ENCODE measurements around the gene CLIC5.

The CLIC5 gene

GRCh38 chr6:45881705-45882467 is 133.8 kb downstream of the CLIC5 start:
- no peak for DNase-seq

DNA sequence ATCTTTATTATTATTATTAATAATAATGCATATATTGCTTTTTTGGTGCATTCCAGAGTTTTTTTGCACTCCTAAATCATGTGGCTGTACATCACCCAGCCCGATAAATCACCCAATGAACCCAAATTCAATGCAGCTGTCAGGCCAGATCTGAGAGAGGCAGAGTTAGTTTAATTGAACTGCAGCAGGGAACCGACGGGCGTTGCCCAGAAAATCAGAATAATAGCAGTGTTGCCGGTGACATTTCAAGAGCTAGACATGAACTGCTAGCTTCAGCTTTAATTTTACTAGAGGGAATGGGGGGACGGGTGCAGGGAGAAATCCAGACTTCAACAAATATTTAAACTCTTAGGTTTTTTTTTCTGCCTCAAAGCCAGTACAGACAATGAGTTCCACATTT is 135.0 kb downstream of the CLIC5 start:
- no peak for DNase-seq

- DNase-seq = no peak
Measured at GRCh38 chr6:45880159-45880558, 135.5 kb downstream of the CLIC5 start.

DNA sequence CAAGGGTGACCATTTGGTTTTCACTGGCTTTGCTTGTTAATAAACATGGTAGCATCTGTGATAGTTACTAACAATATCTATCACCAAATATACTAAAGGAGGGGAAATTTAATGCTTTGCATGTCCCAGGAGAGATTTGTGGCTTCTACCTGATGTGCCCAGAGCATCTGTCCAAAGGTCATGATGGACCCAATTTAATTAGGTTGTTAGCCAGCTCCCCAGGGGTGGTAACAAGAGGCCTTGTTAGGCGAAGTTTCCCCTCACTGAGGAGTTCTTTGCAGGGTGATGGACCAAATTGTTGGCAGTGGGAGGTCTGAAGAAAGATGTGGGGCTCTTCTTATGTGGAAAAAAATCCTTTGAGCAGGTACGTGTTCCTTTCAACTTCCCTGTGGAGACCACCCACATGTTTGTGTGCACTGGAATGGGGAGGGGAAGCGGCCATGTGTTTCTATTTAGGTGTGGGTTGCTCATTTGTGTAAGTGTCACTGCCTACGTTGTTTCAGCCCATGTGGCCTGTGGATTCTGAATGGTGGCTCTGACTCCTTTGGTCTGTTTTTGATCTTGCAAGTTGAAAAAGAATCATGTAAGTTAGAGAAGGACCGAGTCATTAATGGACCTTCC is 137.6 kb downstream of the CLIC5 start:
- no peak for DNase-seq

- DNase-seq = no peak
Measured at GRCh38 chr6:45872827-45873365, 142.8 kb downstream of the CLIC5 start.

GRCh38 chr6:45870531-45870930 is 145.1 kb downstream of the CLIC5 start:
- DNase-seq = no peak

DNA sequence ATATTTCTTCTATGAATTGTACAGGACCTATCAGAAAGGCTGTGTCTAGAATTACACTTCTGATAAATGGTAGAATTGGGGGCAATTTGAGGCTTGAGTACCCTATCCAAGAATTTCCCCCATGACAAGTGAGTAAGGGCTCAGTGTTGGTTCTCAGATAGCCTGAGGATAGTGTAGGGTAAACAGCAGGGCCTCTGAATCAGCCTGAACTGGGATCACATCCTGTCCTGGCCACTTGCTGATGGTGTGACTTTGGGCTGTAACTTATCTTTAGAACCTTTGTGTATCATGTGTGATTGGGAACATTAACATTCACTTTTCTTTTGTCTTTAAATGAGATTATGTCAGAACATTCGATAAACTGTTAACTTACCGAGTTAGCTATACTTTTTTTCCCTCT is 151.0 kb downstream of the CLIC5 start:
- DNase-seq = no peak

DNA sequence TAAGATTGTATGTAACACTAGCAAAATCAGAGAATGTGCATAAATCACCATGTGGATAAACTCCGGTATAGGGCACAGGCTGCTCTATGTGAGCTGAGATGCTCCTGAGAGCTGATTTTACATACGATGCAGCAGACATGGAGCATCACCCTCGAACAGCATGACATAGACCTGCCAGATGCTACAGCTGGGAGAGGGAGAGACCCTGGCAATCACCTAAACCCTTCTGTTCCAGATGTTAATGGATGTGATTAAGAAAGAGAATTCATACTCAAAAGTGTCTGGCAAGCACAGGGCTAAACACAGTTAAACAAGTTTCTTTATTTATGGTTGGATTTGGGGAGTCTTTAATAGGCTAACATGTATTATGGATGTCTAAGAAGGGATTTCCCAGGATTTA is 157.0 kb downstream of the CLIC5 start:
- no peak for DNase-seq

GRCh38 chr6:45857827-45858226 is 157.8 kb downstream of the CLIC5 start:
- no peak for DNase-seq

DNA sequence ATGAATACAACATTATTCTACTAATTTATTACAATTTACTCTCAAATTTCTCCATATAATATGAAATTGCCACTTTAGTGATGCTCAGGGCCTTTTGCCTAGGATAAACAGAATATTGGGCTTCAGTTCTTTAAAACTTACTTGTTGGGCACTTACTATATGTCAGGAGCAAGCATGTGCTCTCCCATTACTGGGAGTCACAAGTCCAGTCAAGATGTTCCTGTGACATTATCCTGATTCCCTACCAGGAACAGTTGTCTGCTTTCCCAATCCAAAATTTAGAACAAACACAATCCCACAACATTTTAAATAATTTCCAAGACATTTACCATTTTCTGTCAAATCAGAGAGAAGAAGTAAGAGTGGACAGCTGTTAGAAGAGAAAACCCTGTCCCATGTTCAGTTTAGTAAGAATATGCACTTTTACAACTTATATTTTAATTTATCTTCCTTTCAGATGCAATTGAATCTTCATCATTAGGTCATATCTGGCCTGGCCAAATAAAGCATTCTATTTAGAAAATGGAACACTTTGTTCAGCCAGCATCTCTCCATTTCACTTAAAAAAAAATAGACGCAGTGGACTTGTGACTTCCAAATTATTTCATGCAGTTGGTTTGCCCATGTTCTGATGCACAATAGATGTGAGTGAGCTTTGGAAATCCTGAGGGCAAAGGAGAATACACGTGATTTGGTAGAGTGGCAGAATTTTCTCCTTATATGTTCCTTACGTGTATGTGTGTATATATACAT is 159.8 kb downstream of the CLIC5 start:
- DNase-seq = no peak

DNA sequence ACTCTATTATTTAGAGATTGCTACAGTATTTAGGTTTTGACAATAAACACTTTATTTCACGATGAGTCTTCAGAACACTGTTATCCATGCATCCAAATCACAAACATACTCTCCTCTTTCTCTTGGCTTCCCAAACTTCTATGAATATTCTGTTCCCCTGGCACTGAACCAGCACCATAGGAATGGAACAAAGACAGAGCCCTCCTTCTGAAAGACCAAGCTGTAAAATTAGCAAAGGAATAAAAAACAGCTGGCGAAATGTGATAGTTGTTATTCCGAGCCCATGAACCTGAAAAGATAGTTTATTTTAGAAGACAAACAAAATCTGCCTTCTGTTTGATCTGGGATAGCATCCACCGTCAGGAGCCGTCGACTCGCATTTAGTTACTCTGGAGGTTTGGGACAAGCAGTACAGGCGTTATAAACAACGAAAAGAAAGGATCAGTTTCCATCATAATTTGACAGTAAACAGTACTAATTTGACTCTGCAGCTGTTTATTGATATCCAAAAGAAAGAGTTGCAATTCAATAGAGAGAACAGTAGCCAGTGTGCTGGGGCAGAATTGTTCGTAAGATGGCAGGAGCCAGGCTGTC is 161.4 kb downstream of the CLIC5 start:
- no peak for DNase-seq

DNA sequence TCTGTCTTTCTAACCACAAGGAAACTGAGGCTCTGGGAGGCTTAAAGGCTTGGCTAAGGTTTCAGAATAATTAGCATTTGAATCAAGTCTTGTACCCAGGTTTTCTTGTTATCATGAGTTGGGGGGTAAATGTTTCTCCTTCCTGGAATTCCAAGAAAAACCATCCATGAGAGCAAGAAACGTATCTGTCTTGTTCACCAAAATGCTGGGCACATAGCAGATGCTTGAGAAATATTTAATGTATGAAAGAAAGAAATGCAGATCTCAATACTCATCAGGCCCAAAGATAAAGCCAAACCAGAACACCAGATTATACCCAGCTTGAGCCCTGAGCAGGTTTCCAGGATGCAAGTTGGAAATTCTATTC is 164.6 kb downstream of the CLIC5 start:
- no peak for DNase-seq

DNA sequence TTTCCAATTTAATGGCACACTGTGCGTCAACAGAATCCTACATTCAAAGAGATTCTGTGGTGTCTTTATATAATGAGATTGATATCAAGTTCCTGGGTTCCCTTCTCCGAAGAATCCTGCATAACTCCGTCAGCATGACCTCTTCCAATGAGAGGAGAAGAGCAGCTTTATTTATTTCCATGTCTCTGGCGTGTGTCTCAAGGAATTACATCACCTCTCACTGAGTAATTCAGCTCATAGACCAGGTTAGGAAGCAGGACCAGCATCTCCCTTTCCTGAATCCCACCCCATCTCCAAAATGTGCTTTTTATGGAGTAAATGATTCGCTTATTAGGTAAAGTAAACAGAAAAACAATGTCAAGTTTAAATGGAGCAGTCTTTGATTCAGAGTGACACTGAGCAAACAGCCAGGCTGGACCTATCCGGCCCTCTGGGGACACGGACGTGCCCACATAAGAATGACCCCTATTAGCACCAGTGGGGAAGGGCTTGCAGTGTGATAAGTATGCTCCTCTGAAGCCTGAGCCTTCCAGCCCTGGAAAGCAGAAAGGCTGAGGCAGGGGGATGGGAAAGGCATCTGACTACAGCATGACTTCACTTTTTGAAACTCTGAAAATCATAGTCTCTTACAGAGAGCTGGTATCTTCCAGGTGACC is 165.2 kb downstream of the CLIC5 start:
- no peak for DNase-seq

- DNase-seq = no peak
Measured at GRCh38 chr6:45845567-45845966, 170.1 kb downstream of the CLIC5 start.

- DNase-seq = no peak
Measured at GRCh38 chr6:45844986-45845385, 170.7 kb downstream of the CLIC5 start.

GRCh38 chr6:45843848-45844521 is 171.7 kb downstream of the CLIC5 start:
- DNase-seq = no peak

- no peak for DNase-seq
Measured at GRCh38 chr6:45841062-45841461, 174.6 kb downstream of the CLIC5 start.

DNA sequence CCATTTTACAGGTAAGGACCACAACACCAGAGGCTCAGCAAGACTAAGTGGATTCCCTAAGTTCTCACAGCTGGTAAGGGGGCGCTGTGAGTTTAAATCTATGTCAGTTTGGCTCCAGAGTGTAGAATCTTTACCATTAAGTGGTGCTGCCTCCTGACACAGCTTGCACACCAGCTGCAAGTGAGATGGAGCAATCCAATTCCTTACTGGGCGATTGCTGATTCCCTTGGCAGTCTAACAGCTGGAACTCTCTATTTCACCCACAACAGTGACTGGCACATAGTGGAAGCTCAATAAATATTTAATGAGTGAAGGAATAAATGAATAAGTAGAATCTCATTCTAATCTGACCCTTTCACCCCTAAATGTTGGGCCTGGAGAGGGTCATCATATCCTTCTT is 176.7 kb downstream of the CLIC5 start:
- DNase-seq = no peak

DNA sequence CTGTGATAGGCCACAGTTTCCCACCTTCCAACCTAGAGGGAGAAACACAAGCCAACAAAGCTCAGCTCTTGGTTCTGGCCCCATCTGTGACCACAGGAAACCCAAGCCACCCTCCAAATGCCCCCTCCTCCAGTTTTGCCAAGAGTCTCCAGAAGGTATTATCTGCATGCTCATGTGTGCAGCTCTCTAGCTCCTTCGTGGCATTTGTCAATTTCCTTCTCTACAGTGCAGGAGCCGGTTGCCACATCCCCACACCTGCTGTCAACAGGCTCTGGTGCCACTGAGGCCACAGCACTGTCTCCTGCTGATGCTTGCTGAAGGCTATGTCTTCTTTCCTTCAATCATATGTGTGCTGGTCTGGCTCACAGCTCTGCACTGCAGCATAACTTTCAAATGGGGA is 177.2 kb downstream of the CLIC5 start:
- no peak for DNase-seq

DNA sequence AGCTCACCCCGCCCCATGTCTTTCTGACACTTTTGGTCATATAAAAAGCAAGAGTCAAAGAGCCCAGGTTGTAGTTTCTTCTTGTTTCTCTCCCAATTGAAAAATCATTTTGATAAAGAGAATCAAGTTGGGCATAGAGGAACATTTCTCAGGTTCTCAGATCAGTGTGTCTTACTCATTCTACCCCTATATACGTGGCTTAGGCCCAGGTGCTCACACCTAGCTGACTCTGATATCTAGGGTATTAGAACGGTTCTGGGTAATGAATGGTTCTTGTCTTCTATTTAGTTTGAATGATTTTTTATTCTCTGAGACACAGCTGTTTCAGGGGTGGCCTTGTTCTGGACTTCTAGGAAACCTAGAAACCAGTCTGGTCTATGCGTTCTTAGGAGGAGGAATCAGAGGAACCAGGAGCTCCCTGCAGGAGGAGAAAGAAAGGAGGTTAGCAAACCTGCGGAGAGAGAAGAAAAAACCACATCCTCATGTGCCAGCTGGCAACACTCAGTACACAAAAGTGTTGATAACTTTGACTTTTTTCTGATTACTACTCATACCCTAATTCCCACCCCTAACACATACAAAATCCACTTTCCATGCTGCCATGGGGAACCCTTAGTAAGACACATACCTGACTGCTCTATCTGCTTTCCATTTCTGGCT is 178.0 kb downstream of the CLIC5 start:
- no peak for DNase-seq

- DNase-seq = no peak
Measured at GRCh38 chr6:45836984-45837383, 178.7 kb downstream of the CLIC5 start.

DNA sequence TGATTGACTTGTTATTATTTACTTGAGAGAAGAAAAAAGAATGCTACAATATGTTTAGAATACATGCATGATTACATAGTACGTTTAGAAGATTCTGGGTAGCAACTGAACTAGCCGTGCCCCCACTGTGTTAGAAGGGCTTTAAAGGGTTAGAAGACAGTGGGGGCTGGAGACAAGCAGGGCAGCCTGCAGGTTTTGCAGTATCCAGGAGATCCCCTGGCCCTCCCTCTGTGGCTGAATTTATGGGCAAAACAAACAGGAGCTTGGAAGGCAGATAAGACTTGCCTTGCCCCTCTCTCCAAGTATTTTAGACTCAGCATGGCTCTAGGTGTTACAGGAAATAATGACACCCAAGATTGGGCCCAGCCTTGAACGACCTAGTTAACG is 179.2 kb downstream of the CLIC5 start:
- DNase-seq = no peak
